Measurements from ENCODE around the gene TRIM65.

DNA sequence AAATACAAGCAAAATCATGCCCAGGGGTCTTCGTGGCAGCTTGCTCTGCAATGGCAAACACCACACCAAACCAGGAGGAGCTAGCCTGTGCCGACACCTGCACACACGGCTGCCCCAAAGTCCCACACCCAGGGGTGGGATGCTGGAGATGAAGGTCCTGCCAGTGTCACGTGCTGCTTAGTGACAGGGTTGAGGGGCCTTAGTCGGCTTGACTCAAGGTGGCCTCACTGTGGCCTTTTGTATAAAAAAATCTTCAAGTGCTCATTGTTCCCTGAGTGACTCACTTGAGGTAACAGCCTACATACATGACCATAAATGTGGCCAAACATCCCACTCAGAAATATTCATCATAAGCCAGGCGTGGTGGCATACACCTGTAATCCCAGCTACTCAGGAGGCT is 7.3 kb downstream of the TRIM65 start:
- TF ChIP-seq CTBP1 (IDR thresholded peaks at IDR 0.05; ENCODE audit: borderline replicate concordance) (no peak), FOXK2 (IDR thresholded peaks at IDR 0.05) (no peak)
